Measurements from ENCODE around the gene LMO7.

The LMO7 gene

GRCh38 chr13:75635828-75636435 is at the start of gene LMO7:
Gene LMO7 (plus strand): TSS chr13:75636330. CDS start chr13:75636658, 328 bp downstream.
- DNase-seq, result peak; percentile 29

GRCh38 chr13:75587679-75588078 is 48.5 kb upstream of the LMO7 start:
- no peak for DNase-seq

GRCh38 chr13:75596657-75597182 is 39.4 kb upstream of the LMO7 start:
- no peak for DNase-seq

- no peak for DNase-seq
Observed at GRCh38 chr13:75600371-75600770, 35.8 kb upstream of the LMO7 start.

GRCh38 chr13:75603038-75603437 is 33.1 kb upstream of the LMO7 start:
- no peak for DNase-seq

GRCh38 chr13:75607447-75607846 is 28.7 kb upstream of the LMO7 start:
- no peak for DNase-seq

GRCh38 chr13:75610466-75610865 is 25.7 kb upstream of the LMO7 start:
- DNase-seq, result no peak

- no peak for DNase-seq
Observed at GRCh38 chr13:75612354-75612753, 23.8 kb upstream of the LMO7 start.

GRCh38 chr13:75617230-75617629 is 18.9 kb upstream of the LMO7 start:
- DNase-seq, result no peak

- no peak for DNase-seq
Observed at GRCh38 chr13:75618308-75618707, 17.8 kb upstream of the LMO7 start.

- DNase-seq, result no peak
Observed at GRCh38 chr13:75620020-75620419, 16.1 kb upstream of the LMO7 start.

GRCh38 chr13:75621147-75621546 is 15.0 kb upstream of the LMO7 start:
- DNase-seq, result no peak

- no peak for DNase-seq
Observed at GRCh38 chr13:75628801-75629200, 7.3 kb upstream of the LMO7 start.

GRCh38 chr13:75633285-75633684 is 2.8 kb upstream of the LMO7 start:
- DNase-seq, result no peak

- DNase-seq, result no peak
Observed at GRCh38 chr13:75635101-75635827, 866 bp upstream of the LMO7 start.

GRCh38 chr13:75636436-75637180 is 478 bp downstream of the LMO7 start:
- peak; percentile 11 for DNase-seq

GRCh38 chr13:75637181-75637750 is 1.1 kb downstream of the LMO7 start:
- DNase-seq, result no peak

- DNase-seq, result no peak
Observed at GRCh38 chr13:75639454-75639853, 3.3 kb downstream of the LMO7 start.

GRCh38 chr13:75641026-75641425 is 4.9 kb downstream of the LMO7 start:
- DNase-seq, result no peak

GRCh38 chr13:75643182-75643581 is 7.1 kb downstream of the LMO7 start:
- no peak for DNase-seq

- DNase-seq, result no peak
Observed at GRCh38 chr13:75643693-75644092, 7.6 kb downstream of the LMO7 start.

- no peak for DNase-seq
Observed at GRCh38 chr13:75645141-75645540, 9.0 kb downstream of the LMO7 start.

GRCh38 chr13:75647126-75647784 is 11.1 kb downstream of the LMO7 start:
- DNase-seq, result peak; percentile 14

Measured in activated CD4-positive, alpha-beta T cell treated with anti-CD3 and anti-CD28 coated beads, Interleukin-2, Interleukin-6, amounts not matched to agents 100 ng/mL and 50 ng/mL, durations not matched to agents 16 hours and 8 hours (primary cell).